Motor neuron (in vitro differentiated cells): ENCODE results near the gene TNRC18. TPM values are rescaled to one million over a fixed set of nuclear protein-coding genes. Genes with fewer than 3 reads are reported as not detected.
"Not testable (repeated sequence)": the region's sequence is repeated elsewhere in the genome, so short reads cannot be mapped to it uniquely, and the experiment has no call there.

Source experiments
- ATAC-seq, 8 experiments: fragments of 200-7000 bp; cut with Tn5 transposase; replicated peaks in 6 of 8; 2 replicates each; pipeline ENCODE4 v1.8.0; 2021; ENCODE audit warnings: mild to moderate bottlenecking in 8 of 8, moderate library complexity in 8 of 8
- H3K27ac ChIP-seq, 2 donors: fragments of 250-450 bp; sonication (Bioruptor Pico); 2 replicates each; pipeline ENCODE4 v1.9.0; 2021; ENCODE audit warnings: antibody characterized with exemption in 2 of 2, mild to moderate bottlenecking in 2 of 2, moderate library complexity in 1 of 2
- H3K4me1 ChIP-seq, 2 donors: fragments of 250-450 bp; sonication (Bioruptor Pico); replicated peaks in 1 of 2; 2 replicates each; pipeline ENCODE4 v1.6.1; 2021; ENCODE audit warnings: antibody characterized with exemption in 2 of 2, mild to moderate bottlenecking in 2 of 2, moderate library complexity in 1 of 2
- H3K4me3 ChIP-seq, 5 donors: fragments of 250-450 bp; sonication (Bioruptor Pico); 2 replicates each; pipeline ENCODE4 v1.9.0; 2021; ENCODE audit warnings: antibody characterized with exemption in 5 of 5, mild to moderate bottlenecking in 5 of 5, moderate library complexity in 4 of 5
- WGBS, 10 experiments: fragments of 450-650 bp; shearing (Covaris generic); methylation state at CpG; one replicate each; pipeline ENCODE4 v1.0.0; 2022; 5-methylcytosine and 5-hydroxymethylcytosine counted together
- in situ Hi-C, 9 experiments: fragments of 400-800 bp; cut with MboI; loops; one replicate each; pipeline ENCODE4 v1.15.0; 2021; ENCODE audit warnings: low sequenced_read_pairs in 9 of 9, low pct_unique_long_range_greater_than_20kb in 2 of 9; ENCODE audit not compliant: unreplicated experiment in 9 of 9
- total RNA-seq, 8 experiments: library from RNA; unstranded; fragments of 300-600 nt; gene quantifications; 2 replicates each; pipeline versions ENCODE4 v1.2.3 to v1.2.4, GENCODE V29; 2022

Gene TNRC18
- total RNA-seq, 8 experiments from 2014 or later, result 12.1 to 127 (median 45.8) TPM

DNA sequence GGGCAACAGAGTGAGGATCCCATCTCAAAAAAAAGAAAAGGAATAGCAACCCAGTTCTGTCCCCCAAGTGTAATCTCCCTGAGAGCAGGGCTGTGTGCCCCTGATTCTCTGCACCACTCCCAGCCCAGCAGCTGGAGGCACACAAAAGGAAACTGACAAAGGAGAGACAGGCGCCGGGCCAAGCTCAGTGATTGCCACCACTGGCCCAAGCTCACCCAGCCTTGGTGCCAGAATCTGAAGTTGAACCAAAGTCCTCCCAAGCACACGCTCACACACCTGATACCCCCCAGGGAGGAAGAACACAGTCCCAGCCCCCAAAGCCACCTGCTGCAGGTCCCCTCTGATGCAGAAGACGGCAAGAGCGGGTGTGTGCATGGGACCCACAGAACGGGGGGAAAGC is 50.3 kb downstream of the TNRC18 start:
- Histone ChIP-seq H3K27ac (no peak overlapping the region), H3K4me3 (no peak overlapping the region), H3K4me1 (no peaks in the 10 kb centered on the region)
- 40 to 100% (median 91%) methylated on average over 1 to 3 of the region's 6 CpGs; no CpG with 5 or more reads in 6 of the 10 experiments for WGBS, 10 experiments
- no peak for ATAC-seq
- in situ Hi-C loops, result no loop called here

GRCh38 chr7:5370454-5371353 is 52.9 kb downstream of the TNRC18 start:
- 100% methylated on average over 1 of the region's 55 CpGs; no CpG with 5 or more reads in 9 of the 10 experiments for WGBS, 10 experiments
- no peak overlapping the region for H3K4me3 ChIP-seq

GRCh38 chr7:5367661-5368060 is 56.0 kb downstream of the TNRC18 start:
- Histone ChIP-seq H3K4me3 (no peak overlapping the region), H3K27ac (no peak overlapping the region), H3K4me1 (no peaks in the 10 kb centered on the region)
- 40 to 86% (median 75%) methylated on average over 1 to 5 of the region's 9 CpGs; no CpG with 5 or more reads in 3 of the 10 experiments for WGBS, 10 experiments
- ATAC-seq, result no peak
- in situ Hi-C loops, result no loop called here

More at GRCh38 chr7:5370454-5371353, 52.9 kb downstream of the TNRC18 start:
- H3K27ac ChIP-seq, result no peak overlapping the region
- peak in 1 of 8 experiments; percentile 20 for ATAC-seq
- in situ Hi-C loops, result no loop called here
- no peaks in the 10 kb centered on the region for H3K4me1 ChIP-seq

DNA sequence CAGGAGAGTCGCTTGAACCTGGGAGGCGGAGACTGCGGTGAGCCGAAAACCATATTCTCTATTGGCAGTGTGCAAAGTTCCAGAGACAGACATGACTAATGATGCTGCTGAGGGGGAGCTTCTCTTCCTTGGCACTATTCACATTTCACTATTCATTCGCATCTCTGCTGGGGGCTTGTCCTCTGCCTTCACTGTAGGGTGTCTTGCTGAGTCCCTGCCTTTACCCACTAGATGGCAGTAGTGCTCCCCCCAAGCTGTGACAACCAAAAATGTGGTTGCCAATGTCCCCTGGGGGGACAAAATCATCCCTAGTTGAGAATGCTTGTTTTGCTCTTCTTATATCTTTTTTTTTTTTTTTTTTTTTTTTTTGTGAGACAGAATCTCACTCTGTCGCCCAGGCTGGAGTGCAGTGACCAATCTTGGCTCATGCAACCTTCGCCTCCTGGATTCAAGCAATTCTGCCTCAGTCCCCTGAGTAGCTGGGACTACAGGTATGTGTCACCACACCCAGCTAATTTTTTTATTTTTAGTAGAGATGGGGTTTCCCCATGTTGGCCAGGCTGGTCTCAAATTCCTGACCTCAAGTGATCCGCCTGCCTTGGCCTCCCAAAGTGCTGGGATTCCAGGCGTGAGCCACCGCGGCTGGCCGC is 57.5 kb downstream of the TNRC18 start:
- in situ Hi-C loops, result not testable (repeated sequence)

DNA sequence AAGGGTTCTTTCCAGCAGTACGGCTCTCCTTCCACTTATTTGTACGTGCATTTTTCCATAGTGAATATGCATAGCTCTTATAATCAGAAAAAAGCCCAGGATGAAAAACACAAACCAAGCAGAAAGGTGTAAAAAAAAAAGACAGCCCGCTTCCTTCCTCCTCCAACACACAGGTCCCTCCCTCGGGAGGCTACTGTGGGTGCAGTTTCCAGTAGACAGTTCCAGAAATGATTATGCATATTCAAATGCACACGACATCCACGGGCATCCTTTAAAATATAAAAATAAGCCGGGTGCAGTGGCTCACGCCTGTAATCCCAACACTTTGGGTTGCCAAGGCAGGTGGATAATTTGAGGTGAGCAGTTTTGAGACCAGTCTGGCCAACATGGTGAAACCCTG is 59.9 kb downstream of the TNRC18 start:
- peak in 3 of 8 experiments; percentile 63 to 67 (median 65) for ATAC-seq
- in situ Hi-C loops, result no loop called here
- Histone ChIP-seq H3K27ac (no peak overlapping the region), H3K4me1 (no peaks in the 10 kb centered on the region), H3K4me3 (no peak overlapping the region)
- WGBS, 10 experiments, result 17 to 100% (median 77%) methylated on average over 1 to 7 of the region's 8 CpGs; no CpG with 5 or more reads in 1 of the 10 experiments

More for the DNA sequence above, 57.5 kb downstream of the TNRC18 start:
- not testable (repeated sequence) for H3K4me3 ChIP-seq, H3K4me1 ChIP-seq, H3K27ac ChIP-seq
- peak; percentile 80 to 91 (median 88) for ATAC-seq
- 0 to 100% (median 65%) methylated on average over 1 to 9 of the region's 12 CpGs; no CpG with 5 or more reads in 3 of the 10 experiments for WGBS, 10 experiments

- Histone ChIP-seq H3K27ac (no peak overlapping the region), H3K4me1 (no peaks in the 10 kb centered on the region), H3K4me3 (no peak overlapping the region)
- no peak for ATAC-seq
- 80 to 100% (median 90%) methylated on average over 1 to 4 of the region's 18 CpGs; no CpG with 5 or more reads in 6 of the 10 experiments for WGBS, 10 experiments
- in situ Hi-C loops, result no loop called here
Measured at GRCh38 chr7:5362466-5362865, 61.2 kb downstream of the TNRC18 start.

GRCh38 chr7:5361446-5362127 is 62.0 kb downstream of the TNRC18 start:
- in situ Hi-C loops, result no loop called here
- H3K27ac ChIP-seq, result no peak overlapping the region
- WGBS, 10 experiments, result 93 to 100% (median 100%) methylated on average over 3 to 6 of the region's 58 CpGs; no CpG with 5 or more reads in 7 of the 10 experiments

GRCh38 chr7:5360971-5361370 is 62.7 kb downstream of the TNRC18 start:
- H3K27ac ChIP-seq, result no peak overlapping the region
- WGBS, 10 experiments, result 85 to 100% (median 90%) methylated on average over 2 to 4 of the region's 29 CpGs; no CpG with 5 or more reads in 7 of the 10 experiments
- ATAC-seq, result no peak
- H3K4me3 ChIP-seq, result no peak overlapping the region
- no peaks in the 10 kb centered on the region for H3K4me1 ChIP-seq
- in situ Hi-C loops, result no loop called here

More at GRCh38 chr7:5361446-5362127, 62.0 kb downstream of the TNRC18 start:
- H3K4me3 ChIP-seq, result no peak overlapping the region
- no peaks in the 10 kb centered on the region for H3K4me1 ChIP-seq
- no peak for ATAC-seq

GRCh38 chr7:5360451-5360850 is 63.2 kb downstream of the TNRC18 start:
- Histone ChIP-seq H3K27ac (no peak overlapping the region), H3K4me3 (no peak overlapping the region), H3K4me1 (no peaks in the 10 kb centered on the region)
- in situ Hi-C loops, result no loop called here
- no peak for ATAC-seq
- WGBS, 10 experiments, result 40 to 100% (median 100%) methylated on average over 1 to 5 of the region's 12 CpGs; no CpG with 5 or more reads in 5 of the 10 experiments

DNA sequence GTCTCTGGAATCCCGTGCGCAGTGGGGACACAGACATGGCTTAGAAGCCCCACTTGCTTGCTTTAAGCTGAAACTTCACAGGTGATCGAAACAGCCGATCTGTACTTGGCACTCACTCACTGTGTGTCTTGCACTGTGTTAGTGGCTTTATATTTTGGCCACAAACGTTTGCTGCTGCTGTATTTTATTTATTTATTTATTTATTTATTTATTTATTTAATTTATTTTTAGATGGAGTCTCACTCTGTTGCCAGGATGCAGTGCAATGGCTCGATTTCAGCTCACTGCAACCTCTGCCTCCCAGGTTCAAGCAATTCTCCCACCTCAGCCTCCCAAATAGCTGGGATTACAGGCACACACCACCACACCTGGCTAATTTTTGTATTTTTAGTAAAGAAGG is 63.6 kb downstream of the TNRC18 start:
- H3K27ac ChIP-seq, H3K4me1 ChIP-seq, ATAC-seq, H3K4me3 ChIP-seq, in situ Hi-C loops: not testable (repeated sequence)
- WGBS, 10 experiments, result 54 to 100% (median 84%) methylated on average over 1 to 6 of the region's 6 CpGs

DNA sequence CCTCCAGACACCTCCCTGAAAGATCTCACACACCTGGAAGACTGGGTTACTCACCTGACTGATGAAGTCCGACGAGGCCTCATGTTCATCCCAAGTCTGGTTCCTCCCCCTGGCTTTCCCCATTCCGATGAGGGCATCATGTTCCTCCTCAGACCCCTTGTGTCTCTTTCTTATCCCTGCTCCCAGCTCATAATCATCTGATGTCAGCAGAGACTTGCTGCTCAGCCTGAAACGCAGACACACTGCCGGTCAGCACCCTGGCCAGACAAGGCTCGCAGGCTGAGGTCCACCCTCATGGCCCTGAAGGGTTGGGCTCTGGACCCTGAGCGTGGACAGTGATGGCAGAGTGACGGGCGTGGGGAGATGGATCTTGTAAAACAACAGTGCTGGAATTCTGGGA is 64.3 kb downstream of the TNRC18 start:
- H3K27ac ChIP-seq, result no peak overlapping the region
- no peak for ATAC-seq
- no peaks in the 10 kb centered on the region for H3K4me1 ChIP-seq
- in situ Hi-C loops, result no loop called here
- WGBS, 10 experiments, result 60 to 100% (median 90%) methylated on average over 1 to 9 of the region's 9 CpGs; no CpG with 5 or more reads in 2 of the 10 experiments
- H3K4me3 ChIP-seq, result no peak overlapping the region

DNA sequence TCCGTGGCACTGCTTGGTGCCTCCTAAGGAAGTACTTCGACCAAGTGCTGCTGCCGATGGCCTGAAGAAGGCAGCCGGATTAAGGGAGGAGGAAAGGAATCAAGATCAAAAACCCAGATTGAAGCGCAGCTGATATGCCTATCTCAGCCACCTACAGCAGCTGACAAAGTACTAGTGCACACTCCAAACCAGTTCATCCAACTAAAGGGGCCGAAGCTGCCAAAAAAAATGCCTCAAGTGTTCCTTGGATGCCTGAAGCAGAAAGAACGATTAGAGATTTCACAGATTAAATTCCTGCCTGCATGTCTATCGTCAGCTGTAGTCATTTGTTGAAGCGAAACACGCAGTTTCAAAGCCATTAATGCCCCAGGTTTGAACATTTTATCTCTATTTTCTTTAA is 65.7 kb downstream of the TNRC18 start:
- in situ Hi-C loops, result no loop called here
- Histone ChIP-seq H3K4me1 (no peaks in the 10 kb centered on the region), H3K4me3 (no peak overlapping the region), H3K27ac (no peak overlapping the region)
- ATAC-seq, result no peak
- whole genome bisulfite sequencing, 10 experiments, result 69 to 100% (median 89%) methylated on average over 1 to 10 of the region's 10 CpGs; no CpG with 5 or more reads in 2 of the 10 experiments

- H3K4me3 ChIP-seq, result no peak overlapping the region
- WGBS, 10 experiments, result 40 to 100% (median 97%) methylated on average over 1 to 4 of the region's 16 CpGs; no CpG with 5 or more reads in 6 of the 10 experiments
- no peak overlapping the region for H3K27ac ChIP-seq
- no peaks in the 10 kb centered on the region for H3K4me1 ChIP-seq
- ATAC-seq, result no peak
- in situ Hi-C loops, result no loop called here
Measured at GRCh38 chr7:5356751-5357119, 66.9 kb downstream of the TNRC18 start.
